GM12875 (cell line): ENCODE measurements around the gene RAP1GDS1.

Experiments
- H3K4me3 ChIP-seq: one replicate; pipeline ENCODE4 v1.5.1; 2011; ENCODE audit warnings: low read depth, low read length, control low read depth
- TF ChIP-seq, protein P1 (sequence below): IDR thresholded peaks from 2 replicates; pipeline ENCODE4 v1.5.1; 2011; ENCODE audit warnings: low read depth, mild to moderate bottlenecking, control low read depth, inconsistent platforms, low read length, moderate library complexity, borderline replicate concordance; ENCODE audit not compliant: insufficient read depth

The RAP1GDS1 gene

DNA sequence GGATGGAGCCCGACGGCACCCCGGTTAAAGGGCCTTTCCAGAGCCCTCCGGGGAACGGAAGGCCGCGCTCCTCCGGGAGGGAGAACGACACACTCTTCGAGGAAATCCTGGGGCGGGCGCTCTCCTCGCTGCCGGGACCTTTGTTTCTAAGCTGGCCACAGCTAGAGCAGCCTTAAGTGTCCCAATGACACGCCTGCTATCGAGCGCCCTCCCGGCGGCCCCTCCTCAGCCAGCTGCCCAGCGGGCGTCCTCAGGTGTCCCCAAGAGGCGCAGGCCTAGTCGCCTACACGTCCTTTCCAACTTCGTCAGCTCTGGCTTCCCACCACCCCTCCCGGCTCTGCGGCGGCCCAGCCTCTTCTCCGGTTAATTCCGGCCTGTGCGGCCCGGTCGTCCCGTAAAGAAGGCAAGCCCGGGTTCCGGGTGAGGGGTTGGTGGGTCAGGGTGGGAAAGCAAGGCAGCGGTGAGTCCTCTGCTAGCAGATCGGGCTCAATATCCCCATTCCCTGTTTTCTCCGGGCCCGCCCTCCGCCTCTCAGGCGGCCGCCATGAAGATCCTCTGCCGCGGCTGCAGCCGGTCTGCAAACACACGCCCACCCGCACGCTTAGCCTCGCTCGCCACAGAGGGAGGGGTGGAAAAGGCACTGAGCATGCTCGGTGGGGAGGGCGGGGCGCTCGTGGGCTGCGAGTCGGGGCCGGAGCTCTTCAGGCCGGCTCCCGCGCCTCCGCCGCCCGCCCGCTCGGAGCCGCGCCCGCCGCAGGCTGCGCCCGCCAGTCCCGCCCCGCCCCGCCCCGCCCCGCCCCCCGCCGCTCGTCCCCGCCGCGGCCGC is at the start of gene RAP1GDS1:
Gene RAP1GDS1, plus strand, starts transcription at position 806 of the 826 bp plus-strand sequence. CDS start 182 bp downstream, outside the sequence.
- TF ChIP-seq, protein P1, sequence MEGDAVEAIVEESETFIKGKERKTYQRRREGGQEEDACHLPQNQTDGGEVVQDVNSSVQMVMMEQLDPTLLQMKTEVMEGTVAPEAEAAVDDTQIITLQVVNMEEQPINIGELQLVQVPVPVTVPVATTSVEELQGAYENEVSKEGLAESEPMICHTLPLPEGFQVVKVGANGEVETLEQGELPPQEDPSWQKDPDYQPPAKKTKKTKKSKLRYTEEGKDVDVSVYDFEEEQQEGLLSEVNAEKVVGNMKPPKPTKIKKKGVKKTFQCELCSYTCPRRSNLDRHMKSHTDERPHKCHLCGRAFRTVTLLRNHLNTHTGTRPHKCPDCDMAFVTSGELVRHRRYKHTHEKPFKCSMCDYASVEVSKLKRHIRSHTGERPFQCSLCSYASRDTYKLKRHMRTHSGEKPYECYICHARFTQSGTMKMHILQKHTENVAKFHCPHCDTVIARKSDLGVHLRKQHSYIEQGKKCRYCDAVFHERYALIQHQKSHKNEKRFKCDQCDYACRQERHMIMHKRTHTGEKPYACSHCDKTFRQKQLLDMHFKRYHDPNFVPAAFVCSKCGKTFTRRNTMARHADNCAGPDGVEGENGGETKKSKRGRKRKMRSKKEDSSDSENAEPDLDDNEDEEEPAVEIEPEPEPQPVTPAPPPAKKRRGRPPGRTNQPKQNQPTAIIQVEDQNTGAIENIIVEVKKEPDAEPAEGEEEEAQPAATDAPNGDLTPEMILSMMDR = no peak
- H3K4me3 ChIP-seq = peak within 1 kb of the TSS; percentile 86

- TF ChIP-seq, protein P1 = no peak
- H3K4me3 ChIP-seq = no peak overlapping the region
Observed at GRCh38 chr4:98222306-98222705, 38.9 kb upstream of the RAP1GDS1 start.

- no peak overlapping the region for H3K4me3 ChIP-seq
- TF ChIP-seq, protein P1 = no peak
Observed at GRCh38 chr4:98226396-98226795, 34.8 kb upstream of the RAP1GDS1 start.

DNA sequence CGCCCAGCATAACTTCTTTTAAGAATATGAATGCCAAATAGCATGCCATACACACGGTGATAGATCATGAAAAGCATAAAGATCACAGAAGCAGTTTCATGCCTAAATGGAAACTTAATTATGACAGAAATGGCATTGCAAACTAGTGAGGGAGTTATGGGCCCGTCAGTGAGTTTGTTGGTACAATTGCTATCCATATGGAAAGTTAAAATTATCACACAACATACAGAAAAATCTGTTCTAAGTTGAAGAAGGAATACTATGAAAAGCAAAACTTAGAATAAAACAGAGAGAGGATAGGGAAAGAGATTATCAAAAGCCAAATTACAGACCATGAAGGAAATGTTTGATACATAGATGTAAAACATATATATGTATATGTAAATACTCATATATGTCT is 30.2 kb upstream of the RAP1GDS1 start:
- TF ChIP-seq, protein P1 = no peak

DNA sequence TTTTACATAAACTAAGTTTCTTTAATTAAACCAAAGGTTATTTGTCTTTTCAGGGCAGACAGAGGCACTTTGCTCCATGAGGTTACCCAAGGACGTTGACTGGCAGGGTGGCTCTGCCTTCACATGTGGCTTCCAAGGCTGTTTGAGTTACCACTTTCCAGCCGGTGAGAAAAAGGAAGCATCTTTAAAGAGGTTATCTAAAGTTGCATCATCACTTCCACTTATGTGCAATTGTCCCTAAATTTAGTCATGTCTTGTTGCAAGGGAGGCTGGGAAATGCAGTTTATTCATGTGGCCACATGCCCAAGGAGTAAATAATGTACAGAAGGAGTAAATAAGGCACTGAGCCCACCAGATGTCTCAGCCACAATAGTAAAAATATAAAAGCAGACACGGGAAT is 29.0 kb upstream of the RAP1GDS1 start:
- TF ChIP-seq, protein P1 = no peak
- H3K4me3 ChIP-seq = no peak overlapping the region

More for the DNA sequence above, 30.2 kb upstream of the RAP1GDS1 start:
- H3K4me3 ChIP-seq = no peak overlapping the region

DNA sequence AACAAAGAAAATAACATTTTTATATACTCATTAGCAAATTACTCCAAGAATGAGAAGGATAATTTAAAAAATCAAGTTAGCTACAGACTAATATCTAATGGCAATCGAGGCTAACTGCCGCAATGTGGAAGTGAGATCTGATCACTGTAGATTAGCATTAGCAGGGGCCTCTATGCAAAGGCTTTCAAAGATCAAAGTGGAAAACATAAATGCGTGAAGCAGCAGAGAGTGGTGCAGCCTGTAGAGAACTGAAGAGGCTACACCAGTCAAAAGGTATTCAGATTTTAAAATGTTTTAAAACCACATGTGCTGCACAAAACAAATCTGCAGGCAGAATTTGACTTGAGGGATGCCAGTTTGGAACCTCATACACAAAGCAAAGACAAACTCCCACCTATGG is 24.0 kb upstream of the RAP1GDS1 start:
- no peak overlapping the region for H3K4me3 ChIP-seq
- TF ChIP-seq, protein P1 = no peak

GRCh38 chr4:98242063-98242462 is 19.1 kb upstream of the RAP1GDS1 start:
- TF ChIP-seq, protein P1 = no peak
- H3K4me3 ChIP-seq = no peak overlapping the region
